ENCODE data around the gene PRTN3. TPM values are rescaled to one million over a fixed set of nuclear protein-coding genes. Genes with fewer than 3 reads are reported as not detected.

The PRTN3 gene
- total RNA-seq, 6 experiments from 2014 or later: 2.3 to 2.9 TPM; not detected in 4

DNA sequence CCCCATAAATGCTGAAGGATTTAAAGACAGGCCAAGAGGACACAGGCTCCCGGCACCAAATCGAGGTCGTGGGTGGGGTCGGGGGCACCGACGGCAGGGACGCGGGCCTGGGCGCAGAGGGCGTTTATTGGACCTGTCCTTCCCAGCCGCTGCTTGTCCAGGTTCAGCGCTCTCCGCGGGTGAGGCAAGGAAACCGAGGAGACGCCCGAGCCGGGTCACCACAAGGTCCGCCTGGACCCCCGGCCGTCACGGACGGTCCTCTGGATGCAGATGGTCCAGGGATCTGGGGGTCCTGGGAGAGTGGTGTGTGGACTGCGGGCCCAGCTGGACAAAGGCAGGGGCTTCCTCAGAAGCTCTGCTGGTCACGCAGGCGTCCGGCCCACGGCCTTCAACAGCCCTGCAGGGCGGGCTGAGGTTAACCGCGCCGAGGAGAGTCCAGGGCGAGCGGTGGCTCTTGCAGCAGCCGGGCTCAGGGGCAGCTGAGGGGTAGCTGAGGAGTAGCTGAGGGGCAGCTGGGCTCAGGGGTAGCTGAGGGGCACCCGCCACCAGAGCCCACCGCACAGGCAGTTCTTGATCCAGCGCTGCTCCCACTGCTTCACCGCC lies 27.2 kb downstream of the PRTN3 start:
- ATAC-seq (no peak), DNase-seq (peak in 1 of 3 donors; percentile 17)
- TF ChIP-seq, protein P1, sequence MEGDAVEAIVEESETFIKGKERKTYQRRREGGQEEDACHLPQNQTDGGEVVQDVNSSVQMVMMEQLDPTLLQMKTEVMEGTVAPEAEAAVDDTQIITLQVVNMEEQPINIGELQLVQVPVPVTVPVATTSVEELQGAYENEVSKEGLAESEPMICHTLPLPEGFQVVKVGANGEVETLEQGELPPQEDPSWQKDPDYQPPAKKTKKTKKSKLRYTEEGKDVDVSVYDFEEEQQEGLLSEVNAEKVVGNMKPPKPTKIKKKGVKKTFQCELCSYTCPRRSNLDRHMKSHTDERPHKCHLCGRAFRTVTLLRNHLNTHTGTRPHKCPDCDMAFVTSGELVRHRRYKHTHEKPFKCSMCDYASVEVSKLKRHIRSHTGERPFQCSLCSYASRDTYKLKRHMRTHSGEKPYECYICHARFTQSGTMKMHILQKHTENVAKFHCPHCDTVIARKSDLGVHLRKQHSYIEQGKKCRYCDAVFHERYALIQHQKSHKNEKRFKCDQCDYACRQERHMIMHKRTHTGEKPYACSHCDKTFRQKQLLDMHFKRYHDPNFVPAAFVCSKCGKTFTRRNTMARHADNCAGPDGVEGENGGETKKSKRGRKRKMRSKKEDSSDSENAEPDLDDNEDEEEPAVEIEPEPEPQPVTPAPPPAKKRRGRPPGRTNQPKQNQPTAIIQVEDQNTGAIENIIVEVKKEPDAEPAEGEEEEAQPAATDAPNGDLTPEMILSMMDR (IDR thresholded peaks at IDR 0.05): no peak
- TF ChIP-seq POLR2A (IDR thresholded peaks at IDR 0.05): no peak
- no peak overlapping the region for H3K27ac ChIP-seq
- no CpG with 5 or more reads among the region's 39 CpGs for WGBS (ENCODE audit: insufficient coverage, low coverage, low lambda C conversion rate, missing lambda C conversion rate)
- H3K9me3 ChIP-seq: no peaks in the 10 kb centered on the region
- no peaks in the 10 kb centered on the region for H3K27me3 ChIP-seq
- intact Hi-C loops (cut with DNase I): loop anchor here in 1 of 2 donors (5.0 to 10.0 kb wide), 2 partner anchors 49 to 103 kb away; partner anchors contain the start of gene KISS1R
- H3K4me3 ChIP-seq: no peak overlapping the region
- no peaks in the 10 kb centered on the region for H3K4me1 ChIP-seq
- H3K36me3 ChIP-seq: peaks cover 0 to 18% (median 2%) of the 10 kb centered on the region in 4 donors

DNA sequence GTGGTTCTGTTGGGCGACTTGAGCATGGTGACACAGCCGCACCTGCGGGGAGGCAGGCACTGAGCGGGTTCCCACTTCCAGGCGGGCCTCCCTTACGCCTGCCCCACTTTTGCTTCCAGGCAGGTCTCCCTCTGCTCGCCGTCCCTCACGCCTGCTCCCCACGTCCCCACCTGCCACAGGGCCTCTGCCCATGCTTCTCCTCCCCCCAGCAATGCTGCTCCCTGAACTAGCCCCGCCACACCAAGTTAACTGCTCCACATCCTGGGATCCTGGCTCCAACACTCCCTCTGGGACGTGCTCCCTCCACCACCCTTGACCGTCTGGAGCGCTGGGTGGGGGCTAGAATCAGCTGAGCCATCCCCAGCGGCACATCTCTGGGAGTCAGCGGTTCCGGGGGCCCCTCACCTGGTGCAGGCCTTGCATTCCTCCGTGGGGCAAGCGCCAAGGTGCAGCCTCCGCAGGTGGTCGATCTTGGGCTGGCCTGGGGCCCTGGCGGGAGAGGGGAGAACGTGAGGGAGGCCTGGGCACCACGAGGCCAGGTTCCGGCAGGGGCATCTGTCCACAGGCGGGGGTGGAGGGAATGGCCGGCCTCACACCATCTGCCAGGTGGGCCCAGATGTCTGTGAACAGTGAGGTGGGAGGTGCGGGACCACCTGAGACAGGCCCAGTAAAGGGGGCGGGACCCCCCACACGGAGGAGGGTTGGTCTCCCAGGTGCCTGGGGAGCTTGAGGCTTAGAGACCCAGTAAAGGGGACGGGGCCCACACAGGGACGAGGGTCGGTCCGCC lies 27.9 kb downstream of the PRTN3 start:
- Histone ChIP-seq H3K27ac (no peak overlapping the region), H3K4me3 (no peak overlapping the region), H3K36me3 (peaks cover 0 to 20% (median 2%) of the 10 kb centered on the region in 4 donors), H3K9me3 (no peaks in the 10 kb centered on the region), H3K4me1 (no peaks in the 10 kb centered on the region), H3K27me3 (no peaks in the 10 kb centered on the region)
- TF ChIP-seq, protein P1 (IDR thresholded peaks at IDR 0.05): no peak
- TF ChIP-seq POLR2A (IDR thresholded peaks at IDR 0.05): no peak
- no peak for ATAC-seq
- 88% methylated on average over 15 of the region's 34 CpGs for WGBS (ENCODE audit: insufficient coverage, low coverage, low lambda C conversion rate, missing lambda C conversion rate)
- intact Hi-C loops (cut with DNase I): loop anchor here in 1 of 2 donors (5.0 to 10.0 kb wide), 2 partner anchors 49 to 104 kb away; partner anchors contain the start of gene KISS1R
- DNase-seq: peak in 1 of 3 donors; percentile 17

DNA sequence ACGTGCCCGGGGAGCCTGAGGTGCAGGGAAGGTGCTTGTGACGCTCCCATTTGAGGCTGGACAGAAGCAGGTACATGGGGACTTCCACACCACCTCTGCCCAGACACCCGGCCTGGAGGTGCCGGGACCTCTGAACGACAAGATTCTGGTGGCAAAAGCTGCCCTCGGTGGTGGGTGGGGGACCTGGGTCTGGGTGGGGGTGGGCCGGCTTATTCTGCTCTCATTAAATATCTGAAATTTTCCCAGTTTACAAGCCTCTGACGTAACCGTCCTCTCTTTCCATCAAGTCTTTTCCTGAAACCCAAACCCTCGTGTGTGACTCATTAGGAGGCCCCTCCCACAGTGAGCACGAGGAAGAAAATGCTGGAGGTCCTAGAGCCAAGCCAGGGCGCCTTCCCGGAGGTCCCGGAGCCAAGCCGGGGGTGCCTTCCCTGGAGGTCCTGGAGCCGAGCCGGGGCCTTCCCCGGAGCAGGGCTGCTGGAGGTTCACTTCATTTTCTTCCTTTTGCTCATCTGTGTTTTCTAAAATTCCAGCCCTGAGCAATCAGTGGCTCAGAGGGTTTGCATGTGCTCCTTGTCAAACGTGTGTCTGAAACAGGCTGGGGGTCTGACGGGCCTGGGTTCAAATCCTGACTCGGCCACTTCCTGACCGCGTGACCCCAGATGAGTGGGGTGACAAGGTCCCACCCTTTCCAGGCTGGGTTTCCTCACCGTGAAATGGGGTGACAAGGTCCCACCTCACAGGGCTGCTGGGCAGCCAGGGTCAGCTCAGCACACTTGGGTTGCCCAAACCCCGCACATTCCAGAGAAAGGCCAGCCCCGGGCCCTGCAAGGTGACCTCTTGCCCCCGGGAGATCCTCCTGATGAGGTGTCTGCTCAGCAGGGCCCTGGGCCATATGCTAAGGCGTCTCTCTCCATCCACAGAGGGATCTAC lies 28.7 kb downstream of the PRTN3 start:
- DNase-seq (peak in 1 of 3 donors; percentile 29), ATAC-seq (peak in 1 of 4 donors; percentile 20)
- no peak overlapping the region for H3K4me3 ChIP-seq
- no peaks in the 10 kb centered on the region for H3K4me1 ChIP-seq
- TF ChIP-seq POLR2A (IDR thresholded peaks at IDR 0.05): no peak
- TF ChIP-seq, protein P1 (IDR thresholded peaks at IDR 0.05): no peak
- H3K36me3 ChIP-seq: peaks cover 0 to 24% (median 2%) of the 10 kb centered on the region in 4 donors
- intact Hi-C loops (cut with DNase I): loop anchor here in 1 of 2 donors (5.0 to 10.0 kb wide), 2 partner anchors 48 to 105 kb away; partner anchors contain the start of gene KISS1R
- WGBS (ENCODE audit: insufficient coverage, low coverage, low lambda C conversion rate, missing lambda C conversion rate): 80% methylated on average over 8 of the region's 29 CpGs
- no peaks in the 10 kb centered on the region for H3K27me3 ChIP-seq
- no peak overlapping the region for H3K27ac ChIP-seq
- H3K9me3 ChIP-seq: no peaks in the 10 kb centered on the region

DNA sequence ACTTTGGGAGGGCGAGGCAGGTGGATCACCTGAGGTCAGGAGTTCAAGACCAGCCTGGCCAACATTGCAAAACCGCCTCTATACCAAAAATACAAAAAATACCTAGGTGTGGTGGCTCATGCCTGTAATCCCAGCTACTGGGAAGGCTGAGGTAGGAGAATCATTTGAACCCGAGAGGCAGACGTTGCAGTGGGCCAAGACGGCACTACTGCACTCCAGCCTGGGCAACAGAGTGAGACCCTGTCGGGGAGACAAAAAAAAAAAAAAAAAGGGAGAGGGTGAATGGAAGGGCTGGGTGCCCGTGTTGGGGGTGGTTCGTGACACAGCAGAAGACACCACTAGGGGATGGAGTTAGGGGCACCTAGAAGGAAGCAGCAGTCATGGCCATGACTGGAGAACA lies 29.5 kb downstream of the PRTN3 start:
- H3K4me3 ChIP-seq: no peak overlapping the region
- TF ChIP-seq, protein P1 (IDR thresholded peaks at IDR 0.05): no peak
- TF ChIP-seq POLR2A (IDR thresholded peaks at IDR 0.05): no peak
- ATAC-seq (no peak), DNase-seq (no peak)
- peaks cover 0 to 25% (median 2%) of the 10 kb centered on the region in 4 donors for H3K36me3 ChIP-seq
- intact Hi-C loops (cut with DNase I): no loop called here
- H3K4me1 ChIP-seq: no peaks in the 10 kb centered on the region
- H3K27me3 ChIP-seq: no peaks in the 10 kb centered on the region
- H3K9me3 ChIP-seq: no peaks in the 10 kb centered on the region
- 87% methylated on average over 2 of the region's 8 CpGs for WGBS (ENCODE audit: insufficient coverage, low coverage, low lambda C conversion rate, missing lambda C conversion rate)
- H3K27ac ChIP-seq: no peak overlapping the region
